AG04449 (cell line): Measurements from ENCODE around the gene MAPK14.
"Not testable (repeated sequence)": the region's sequence is repeated elsewhere in the genome, so short reads cannot be mapped to it uniquely, and the experiment has no call there.

Experiments
- CTCF ChIA-PET: fragments of 350-600 bp; formaldehyde crosslinking; extraction: SDS; loops from one replicate; lab custom pipeline; 2021; ENCODE audit warnings: antibody characterized with exemption; lab: Yijun Ruan, JAX
- POLR2A ChIA-PET: fragments of 400-600, 350-600 bp; formaldehyde crosslinking; extraction: SDS; loops from one replicate; lab custom pipeline; 2020; ENCODE audit warnings: antibody characterized with exemption, inconsistent platforms; lab: Yijun Ruan, JAX
- DNase-seq: peaks from one replicate; pipeline ENCODE4 v3.0.0-alpha.2; 2010; ENCODE audit warnings: low read depth, low spot score
- H3K4me3 ChIP-seq: 2 replicates; pipeline ENCODE4 v1.5.1; 2011; ENCODE audit warnings: low read depth, mild to moderate bottlenecking, control low read depth, low read length
- TF ChIP-seq, protein P1 (sequence below): IDR thresholded peaks from one replicate; pipeline ENCODE4 v1.5.1; 2011; ENCODE audit warnings: mild to moderate bottlenecking, moderate library complexity, low read length, control low read depth, inconsistent platforms; ENCODE audit not compliant: insufficient read depth; ENCODE audit errors: missing control alignments

The MAPK14 gene

DNA sequence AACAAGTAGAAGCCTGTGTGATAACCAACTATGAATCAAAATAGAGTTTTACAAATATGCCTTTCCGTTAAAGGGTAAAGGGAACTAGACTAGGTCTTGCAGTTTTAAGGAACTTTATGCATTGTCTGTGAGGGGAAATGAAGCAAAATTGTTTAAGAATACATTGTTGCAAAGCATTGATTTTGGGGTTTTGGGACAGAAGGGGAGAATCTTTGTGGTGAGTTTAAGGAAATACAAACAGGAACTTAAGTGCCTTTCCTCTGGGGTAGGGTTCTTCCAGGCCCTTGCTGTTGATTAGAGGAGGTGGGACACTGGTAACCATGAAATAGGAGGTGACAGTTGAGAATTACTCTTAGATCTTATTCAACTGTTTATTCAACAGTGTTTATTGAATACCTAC lies 4.7 kb downstream of the MAPK14 start:
- TF ChIP-seq, protein P1, sequence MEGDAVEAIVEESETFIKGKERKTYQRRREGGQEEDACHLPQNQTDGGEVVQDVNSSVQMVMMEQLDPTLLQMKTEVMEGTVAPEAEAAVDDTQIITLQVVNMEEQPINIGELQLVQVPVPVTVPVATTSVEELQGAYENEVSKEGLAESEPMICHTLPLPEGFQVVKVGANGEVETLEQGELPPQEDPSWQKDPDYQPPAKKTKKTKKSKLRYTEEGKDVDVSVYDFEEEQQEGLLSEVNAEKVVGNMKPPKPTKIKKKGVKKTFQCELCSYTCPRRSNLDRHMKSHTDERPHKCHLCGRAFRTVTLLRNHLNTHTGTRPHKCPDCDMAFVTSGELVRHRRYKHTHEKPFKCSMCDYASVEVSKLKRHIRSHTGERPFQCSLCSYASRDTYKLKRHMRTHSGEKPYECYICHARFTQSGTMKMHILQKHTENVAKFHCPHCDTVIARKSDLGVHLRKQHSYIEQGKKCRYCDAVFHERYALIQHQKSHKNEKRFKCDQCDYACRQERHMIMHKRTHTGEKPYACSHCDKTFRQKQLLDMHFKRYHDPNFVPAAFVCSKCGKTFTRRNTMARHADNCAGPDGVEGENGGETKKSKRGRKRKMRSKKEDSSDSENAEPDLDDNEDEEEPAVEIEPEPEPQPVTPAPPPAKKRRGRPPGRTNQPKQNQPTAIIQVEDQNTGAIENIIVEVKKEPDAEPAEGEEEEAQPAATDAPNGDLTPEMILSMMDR, result no peak
- DNase-seq, result no peak
- no peak overlapping the region for H3K4me3 ChIP-seq
- CTCF ChIA-PET, result interaction anchor here (0.7 to 2.2 kb wide), 3 partner anchors 26 to 63 kb away, joined by 4 to 15 read pairs (median 5); no protein-coding TSS in a partner anchor
- POLR2A ChIA-PET, result interaction anchor here (0.6 kb wide), 1 partner anchor 1015 kb away, joined by 3 read pairs; no protein-coding TSS in a partner anchor

DNA sequence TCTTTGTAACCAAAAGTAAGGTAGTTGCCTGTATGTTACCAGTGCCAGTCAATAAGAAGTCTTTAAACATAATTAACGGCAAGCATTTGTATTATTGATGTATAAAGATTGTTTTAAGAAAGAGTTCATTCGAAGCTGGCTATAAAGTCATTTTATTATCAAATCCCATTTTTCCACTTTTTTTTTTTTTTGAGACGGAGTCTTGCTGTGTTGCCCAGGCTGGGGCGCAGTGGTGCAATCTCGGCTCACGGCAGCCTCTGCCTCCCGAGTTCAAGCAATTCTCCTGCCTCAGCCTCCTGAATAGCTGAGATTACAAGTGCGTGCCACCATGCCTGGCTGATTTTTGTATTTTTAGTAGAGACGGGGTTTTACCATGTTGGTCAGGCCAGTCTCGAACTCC lies 5.5 kb downstream of the MAPK14 start:
- H3K4me3 ChIP-seq, POLR2A ChIA-PET, DNase-seq: not testable (repeated sequence)
- CTCF ChIA-PET, result interaction anchor here (0.8 to 2.2 kb wide), 3 partner anchors 13 to 62 kb away, joined by 3 to 15 read pairs (median 4); no protein-coding TSS in a partner anchor

DNA sequence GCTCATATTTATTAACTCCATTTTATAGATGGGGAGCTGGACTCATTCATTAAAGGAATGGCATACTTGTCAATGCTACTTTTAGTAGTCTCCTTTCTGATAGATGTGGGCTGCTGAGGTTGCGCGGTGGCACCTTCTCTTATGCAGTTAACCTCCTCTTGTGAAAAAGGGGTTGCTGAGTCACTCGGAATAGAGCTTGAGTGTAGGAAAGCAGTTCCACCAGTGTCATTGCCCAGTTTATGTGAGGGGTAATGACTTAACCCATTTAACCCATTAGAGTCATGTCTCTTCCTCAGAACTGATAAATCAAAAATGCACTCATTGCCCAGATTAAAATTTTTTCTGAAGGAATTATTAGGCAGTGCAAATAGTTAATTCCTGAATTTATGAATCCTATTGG lies 6.3 kb downstream of the MAPK14 start:
- TF ChIP-seq, protein P1, result no peak
- POLR2A ChIA-PET, result no interaction called here
- no peak for DNase-seq
- CTCF ChIA-PET, result interaction anchor here (0.8 to 2.2 kb wide), 3 partner anchors 9 to 62 kb away, joined by 3 to 15 read pairs (median 3); no protein-coding TSS in a partner anchor
- no peak overlapping the region for H3K4me3 ChIP-seq

DNA sequence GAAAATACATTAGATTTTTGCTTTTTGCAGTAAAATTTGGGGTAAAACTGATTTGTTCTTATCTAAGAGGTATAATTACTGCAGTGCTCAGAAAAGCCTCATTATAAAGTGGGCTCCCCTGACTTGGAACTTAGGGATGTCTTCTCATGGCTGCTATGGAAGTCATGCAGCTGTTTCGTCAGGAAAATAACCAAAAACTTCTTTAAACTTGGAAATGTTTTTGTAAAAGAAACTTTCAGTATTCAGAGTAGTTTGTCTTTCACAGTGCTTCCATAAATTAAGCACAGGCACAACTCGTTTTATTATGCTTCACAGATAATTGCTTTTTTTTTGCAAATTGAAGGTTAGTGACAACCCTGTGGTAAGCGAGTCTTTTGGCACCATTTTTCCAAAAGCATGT lies 6.8 kb downstream of the MAPK14 start:
- TF ChIP-seq, protein P1, result no peak
- POLR2A ChIA-PET, result no interaction called here
- no peak for DNase-seq
- H3K4me3 ChIP-seq, result no peak overlapping the region
- CTCF ChIA-PET, result interaction anchor here (0.8 to 1.1 kb wide), 2 partner anchors 9 to 22 kb away, joined by 3 read pairs; no protein-coding TSS in a partner anchor

DNA sequence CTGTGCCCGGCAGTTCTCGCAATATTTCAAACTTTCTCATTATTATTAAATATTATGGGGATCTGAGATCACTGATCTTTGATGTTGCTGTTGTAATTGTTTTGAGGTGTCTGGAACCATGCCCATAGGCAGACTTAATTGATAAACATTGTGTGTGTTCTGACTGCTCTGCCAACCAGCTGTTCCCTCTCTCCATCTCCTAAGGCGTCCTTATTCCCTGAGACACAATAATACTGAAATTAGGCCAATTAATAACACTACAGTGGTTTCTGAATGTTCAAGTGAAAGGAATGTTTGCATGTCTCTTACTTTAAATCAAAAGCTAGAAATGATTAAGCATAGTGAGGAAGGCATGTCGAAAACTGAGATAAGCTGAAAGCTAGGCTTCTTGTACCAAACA lies 7.6 kb downstream of the MAPK14 start:
- TF ChIP-seq, protein P1, result no peak
- ChIA-PET CTCF (interaction anchor here (1.1 to 1.3 kb wide), 3 partner anchors 8 to 60 kb away, joined by 3 to 6 read pairs (median 3); partner anchors contain the start of gene MAPK14), POLR2A (no interaction called here)
- no peak for DNase-seq
- no peak overlapping the region for H3K4me3 ChIP-seq

DNA sequence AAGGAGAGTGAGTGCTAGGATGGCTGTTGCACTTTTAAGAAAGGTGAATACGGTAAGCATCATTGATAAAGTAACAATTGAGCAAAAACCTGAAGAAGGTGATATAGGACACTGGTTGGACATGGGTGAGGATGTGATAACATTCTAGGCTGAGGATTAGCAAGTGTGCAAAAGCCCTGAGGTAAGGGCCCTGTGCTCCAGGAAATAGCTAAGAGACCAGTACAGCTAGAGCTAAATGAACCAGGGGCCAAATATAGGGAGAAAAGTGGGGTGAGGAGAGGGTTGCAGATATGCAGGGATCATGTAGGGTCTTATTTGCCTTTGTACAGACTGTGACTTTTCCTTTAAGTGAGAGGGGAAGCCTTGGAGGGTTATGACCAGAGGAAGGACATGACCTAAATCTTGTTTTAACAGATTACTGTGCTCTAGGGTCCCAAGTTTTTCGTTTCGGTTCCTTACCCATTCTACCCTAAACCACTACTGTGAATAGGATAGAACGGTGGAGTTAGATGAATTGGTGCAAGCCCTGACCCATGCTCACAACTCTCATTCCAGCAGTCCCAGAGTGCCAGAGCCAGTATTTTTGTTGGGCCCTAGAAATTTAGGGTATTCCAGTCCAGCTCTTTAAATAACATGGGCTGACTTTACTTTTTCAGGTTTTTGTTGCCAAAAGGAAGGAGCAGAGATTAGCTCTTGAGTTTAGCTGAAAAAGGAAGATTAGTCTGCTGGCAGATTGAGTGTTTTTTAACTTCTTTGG lies 10.7 kb downstream of the MAPK14 start:
- DNase-seq, result no peak
- H3K4me3 ChIP-seq, result no peak overlapping the region
- CTCF ChIA-PET, result interaction anchor here (1.1 to 2.0 kb wide), 4 partner anchors 9 to 56 kb away, joined by 4 to 9 read pairs (median 6); partner anchors contain the start of gene MAPK14
- TF ChIP-seq, protein P1, result no peak
- POLR2A ChIA-PET, result no interaction called here
